GM21526 (cell line): Measurements from ENCODE around the gene FAU.

Experiments used
- ATAC-seq: cut with Tn5 transposase; IDR thresholded peaks from one replicate; pipeline ENCODE4 v1.9.1; 2021; ENCODE audit warnings: moderate library complexity; ENCODE audit not compliant: unreplicated experiment, low FRiP score

FAU gene

GRCh38 chr11:65083834-65084597, 37.9 kb downstream of the FAU start, which contains the start of the genes CDCA5 and ZFPL1:
Gene CDCA5, minus strand, starts transcription at chr11:65084040. Its CDS starts 62 bp downstream, at chr11:65083978.
Gene ZFPL1, plus strand, starts transcription at chr11:65084222. Its CDS starts 477 bp downstream, at chr11:65084699.
- ATAC-seq, result peak; percentile 68

GRCh38 chr11:65083134-65083833, 38.6 kb downstream of the FAU start:
- peak; percentile 16 for ATAC-seq

GRCh38 chr11:65078786-65079342, 43.1 kb downstream of the FAU start:
- no peak for ATAC-seq

- no peak for ATAC-seq
These were observed 43.8 kb downstream of the FAU start for GRCh38 chr11:65078151-65078550.

- no peak for ATAC-seq
These were observed 44.5 kb downstream of the FAU start for GRCh38 chr11:65077451-65077850.

- no peak for ATAC-seq
These were observed 49.3 kb downstream of the FAU start for GRCh38 chr11:65072631-65072966.

GRCh38 chr11:65071907-65072630, 49.9 kb downstream of the FAU start:
- no peak for ATAC-seq
